IPS-20b (cell line): ENCODE measurements around the gene RAB37.
A peak's percentile ranks its signal among the peaks of the same experiment; 100 is the strongest.

Experiments used
- H3K27ac ChIP-seq: one replicate; pipeline ENCODE4 v1.5.1; 2013; ENCODE audit warnings: low read length
- H3K27me3 ChIP-seq: 2 replicates; pipeline ENCODE4 v1.6.1; 2013; ENCODE audit warnings: mild to moderate bottlenecking, low read length, inconsistent platforms; ENCODE audit not compliant: insufficient read depth
- H3K36me3 ChIP-seq: 2 replicates; pipeline ENCODE4 v1.6.1; 2013; ENCODE audit warnings: low read depth, mild to moderate bottlenecking, inconsistent platforms, low read length, moderate library complexity; ENCODE audit not compliant: insufficient read depth
- H3K4me1 ChIP-seq: 2 replicates; pipeline ENCODE4 v1.6.1; 2013; ENCODE audit warnings: mild to moderate bottlenecking, control low read depth, inconsistent platforms, low read length, moderate library complexity; ENCODE audit not compliant: insufficient read depth
- H3K4me3 ChIP-seq: 2 replicates; pipeline ENCODE4 v1.5.1; 2013; ENCODE audit warnings: mild to moderate bottlenecking, low read length, inconsistent platforms
- H3K9ac ChIP-seq: 2 replicates; pipeline ENCODE4 v1.6.1; 2013; ENCODE audit warnings: low read depth, mild to moderate bottlenecking, inconsistent platforms, low read length, moderate library complexity
- H3K9me3 ChIP-seq: 2 replicates; pipeline ENCODE4 v1.6.1; 2013; ENCODE audit warnings: mild to moderate bottlenecking, low read depth, low read length, inconsistent platforms; ENCODE audit not compliant: insufficient read depth

RAB37 gene

GRCh38 chr17:74776044-74776962 lies 39.2 kb downstream of the RAB37 start, which contains the start of gene NAT9:
TSS of gene NAT9 (minus strand) at chr17:74776345. CDS start at chr17:74775698, 647 bp downstream.
- Histone ChIP-seq H3K4me3 (peak within 1 kb of the TSS; percentile 93), H3K36me3 (peaks cover 40% of the 10 kb centered on the region), H3K9me3 (no peaks in the 10 kb centered on the region), H3K9ac (peak within 1 kb of the TSS; percentile 92), H3K27ac (no peak within 1 kb of the TSS), H3K4me1 (no peaks in the 10 kb centered on the region), H3K27me3 (no peaks in the 10 kb centered on the region)

- peak overlapping the region; percentile 93 for H3K4me3 ChIP-seq
- H3K36me3 ChIP-seq = peaks cover 33% of the 10 kb centered on the region
- H3K4me1 ChIP-seq = no peaks in the 10 kb centered on the region
- no peaks in the 10 kb centered on the region for H3K9me3 ChIP-seq
- no peaks in the 10 kb centered on the region for H3K27me3 ChIP-seq
- H3K9ac ChIP-seq = peak overlapping the region; percentile 92
- H3K27ac ChIP-seq = no peak overlapping the region
Observed at GRCh38 chr17:74776990-74777389, 39.9 kb downstream of the RAB37 start.

DNA sequence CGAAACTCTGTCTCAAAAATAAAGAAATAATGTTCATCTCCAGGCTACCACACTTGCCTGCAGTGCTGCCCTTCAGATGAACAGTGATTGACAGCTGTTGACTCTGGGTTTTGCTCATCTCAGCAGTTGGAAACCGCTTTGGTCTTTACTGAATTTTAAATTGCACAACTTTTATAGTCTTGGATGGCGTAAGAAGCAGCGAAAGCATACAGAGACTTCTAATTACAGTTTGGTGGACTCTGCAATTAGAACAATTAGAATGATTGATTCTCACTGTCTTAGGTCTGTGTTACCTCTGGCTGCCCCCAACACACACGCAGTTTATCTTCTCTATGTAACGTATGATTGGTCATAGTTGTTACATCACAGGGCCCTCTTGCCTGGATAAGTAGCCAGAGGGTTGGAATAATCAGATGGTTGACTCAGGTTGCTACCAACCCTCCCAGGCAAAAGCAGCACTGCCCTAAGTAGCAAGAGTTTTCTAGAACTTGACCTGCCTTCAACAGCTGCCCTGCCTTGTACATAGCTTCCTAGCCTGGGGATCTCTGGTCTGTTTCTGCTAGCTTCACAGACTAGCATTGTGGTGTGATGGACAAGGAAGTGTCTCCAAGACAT lies 41.0 kb downstream of the RAB37 start:
- H3K9ac ChIP-seq = no peak overlapping the region
- no peaks in the 10 kb centered on the region for H3K9me3 ChIP-seq
- no peak overlapping the region for H3K4me3 ChIP-seq
- no peak overlapping the region for H3K27ac ChIP-seq
- no peaks in the 10 kb centered on the region for H3K27me3 ChIP-seq
- H3K36me3 ChIP-seq = peaks cover 31% of the 10 kb centered on the region
- H3K4me1 ChIP-seq = peaks cover under 1% of the 10 kb centered on the region; the same call in 1 of the 2 replicates

GRCh38 chr17:74778960-74779359 lies 41.9 kb downstream of the RAB37 start:
- H3K27ac ChIP-seq = no peak overlapping the region
- H3K9me3 ChIP-seq = no peaks in the 10 kb centered on the region
- no peaks in the 10 kb centered on the region for H3K27me3 ChIP-seq
- no peak overlapping the region for H3K4me3 ChIP-seq
- peaks cover 22% of the 10 kb centered on the region for H3K36me3 ChIP-seq
- H3K9ac ChIP-seq = no peak overlapping the region
- H3K4me1 ChIP-seq = peaks cover 5% of the 10 kb centered on the region; the same call in 1 of the 2 replicates

DNA sequence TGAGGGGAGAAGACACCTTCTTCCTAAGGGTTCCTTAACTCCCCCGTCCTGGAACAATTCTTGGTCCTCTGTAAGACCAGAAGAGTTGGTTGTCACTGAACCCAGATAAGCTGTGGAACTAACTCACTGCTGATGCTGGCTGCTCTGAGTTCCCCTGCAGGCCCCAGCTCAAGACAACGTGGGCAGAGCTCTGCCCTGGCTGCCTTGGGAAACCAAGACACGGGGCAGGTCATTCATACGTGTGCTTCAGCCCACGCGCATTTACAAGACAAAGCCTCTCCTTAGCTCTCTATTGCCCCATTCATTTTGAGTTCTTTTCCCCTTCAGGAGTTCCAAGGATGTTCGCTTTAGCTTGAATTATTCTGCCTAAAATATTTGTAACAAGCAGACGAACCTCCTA lies 42.4 kb downstream of the RAB37 start:
- Histone ChIP-seq H3K27me3 (no peaks in the 10 kb centered on the region), H3K4me3 (no peak overlapping the region), H3K27ac (no peak overlapping the region), H3K9me3 (no peaks in the 10 kb centered on the region), H3K36me3 (peaks cover 19% of the 10 kb centered on the region; the same call in 1 of the 2 replicates), H3K9ac (no peak overlapping the region), H3K4me1 (peaks cover 6% of the 10 kb centered on the region; the same call in 1 of the 2 replicates)

GRCh38 chr17:74779948-74780400 lies 42.9 kb downstream of the RAB37 start:
- Histone ChIP-seq H3K4me1 (peaks cover 6% of the 10 kb centered on the region; the same call in 1 of the 2 replicates), H3K27me3 (no peaks in the 10 kb centered on the region), H3K9me3 (no peaks in the 10 kb centered on the region), H3K36me3 (peaks cover 21% of the 10 kb centered on the region; the same call in 1 of the 2 replicates), H3K9ac (no peak overlapping the region), H3K27ac (no peak overlapping the region), H3K4me3 (no peak overlapping the region)

- Histone ChIP-seq H3K27ac (no peak overlapping the region), H3K27me3 (no peaks in the 10 kb centered on the region), H3K4me3 (no peak overlapping the region), H3K4me1 (peaks cover 6% of the 10 kb centered on the region; the same call in 1 of the 2 replicates), H3K9me3 (no peaks in the 10 kb centered on the region), H3K9ac (no peak overlapping the region), H3K36me3 (peaks cover 28% of the 10 kb centered on the region; the same call in 1 of the 2 replicates)
Observed at GRCh38 chr17:74780443-74781238, 43.6 kb downstream of the RAB37 start.

- no peaks in the 10 kb centered on the region for H3K27me3 ChIP-seq
- H3K4me3 ChIP-seq = no peak overlapping the region
- no peaks in the 10 kb centered on the region for H3K9me3 ChIP-seq
- H3K36me3 ChIP-seq = peaks cover 35% of the 10 kb centered on the region; the same call in 1 of the 2 replicates
- no peak overlapping the region for H3K9ac ChIP-seq
- no peak overlapping the region for H3K27ac ChIP-seq
- peaks cover 6% of the 10 kb centered on the region; the same call in 1 of the 2 replicates for H3K4me1 ChIP-seq
Observed at GRCh38 chr17:74782571-74782970, 45.5 kb downstream of the RAB37 start.

DNA sequence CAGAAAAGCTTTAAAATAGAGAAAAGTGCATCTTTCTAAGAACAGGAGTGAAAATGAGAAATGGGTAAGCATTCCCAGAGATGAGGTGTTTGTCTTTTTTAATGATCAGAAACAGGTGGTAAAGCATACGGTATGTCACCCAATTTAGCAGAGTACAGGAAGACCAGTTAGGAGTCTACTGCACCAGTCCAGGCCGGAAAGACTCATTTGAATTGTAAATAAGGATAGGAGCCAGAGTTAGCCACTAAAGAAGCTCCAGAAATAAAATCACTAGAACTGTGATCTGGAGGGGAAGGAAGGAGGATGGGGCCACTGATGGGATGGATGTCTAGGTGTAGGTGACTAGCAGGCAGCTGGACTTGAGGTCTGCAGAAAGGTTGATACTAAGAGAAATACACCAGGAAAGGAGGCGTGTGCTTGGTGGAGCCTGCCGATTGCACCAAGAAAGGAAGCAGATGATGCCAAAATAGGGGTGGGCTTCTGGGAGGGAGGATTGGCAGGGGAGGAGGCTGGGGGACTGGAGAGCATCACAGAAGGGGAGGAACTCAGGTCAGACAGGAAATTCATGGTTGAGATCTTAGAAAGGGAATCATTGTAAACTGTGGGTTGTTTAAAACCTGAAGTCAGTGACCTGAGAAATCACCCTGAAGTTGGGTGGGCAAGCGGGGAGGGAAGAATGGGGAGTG lies 47.2 kb downstream of the RAB37 start:
- Histone ChIP-seq H3K9ac (no peak overlapping the region; the same call in 1 of the 2 replicates), H3K4me3 (no peak overlapping the region), H3K4me1 (peaks cover 6% of the 10 kb centered on the region; the same call in 1 of the 2 replicates), H3K27ac (no peak overlapping the region), H3K9me3 (no peaks in the 10 kb centered on the region), H3K27me3 (no peaks in the 10 kb centered on the region), H3K36me3 (peaks cover 41% of the 10 kb centered on the region; the same call in 1 of the 2 replicates)

DNA sequence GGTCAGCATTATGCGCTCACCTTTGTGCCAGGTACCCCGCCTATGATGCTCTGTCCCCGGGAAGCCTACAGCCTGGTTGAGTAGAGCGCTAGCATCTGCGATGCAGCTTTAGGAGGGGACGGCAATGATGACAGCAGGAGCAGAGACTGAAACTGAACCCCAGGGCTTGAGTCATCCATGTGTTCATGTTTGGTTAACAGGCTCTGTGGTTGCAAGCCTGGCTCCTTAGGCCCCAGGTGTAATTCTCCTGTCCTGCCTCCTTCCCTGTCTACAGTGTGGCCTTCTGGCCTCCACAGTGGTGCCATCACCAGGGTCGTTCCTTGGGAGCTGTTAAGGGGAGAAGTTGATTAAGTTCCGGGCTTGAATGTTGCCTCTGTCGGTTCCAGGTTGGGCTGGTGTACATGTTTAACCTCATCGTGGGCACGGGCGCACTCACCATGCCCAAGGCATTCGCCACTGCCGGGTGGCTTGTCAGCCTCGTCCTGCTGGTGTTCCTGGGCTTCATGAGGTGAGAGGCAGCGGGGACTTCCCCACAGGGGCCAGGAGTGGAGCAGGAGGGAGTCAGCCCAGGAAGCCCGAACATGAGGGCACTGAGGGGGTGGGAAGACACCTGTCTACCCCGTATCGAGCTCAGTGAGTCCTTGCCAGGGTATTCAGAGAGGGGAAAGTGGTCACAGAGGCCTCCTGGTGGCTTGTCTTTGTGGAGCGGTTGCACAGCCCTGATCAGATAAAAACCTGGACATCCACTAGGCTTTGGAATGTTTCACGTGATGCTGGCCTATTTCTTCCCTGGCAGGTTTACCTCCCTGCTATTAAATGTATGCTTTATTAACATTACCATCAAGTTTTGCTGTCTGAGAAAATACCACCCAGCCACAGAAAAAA lies 48.3 kb downstream of the RAB37 start:
- peaks cover 41% of the 10 kb centered on the region; the same call in 1 of the 2 replicates for H3K36me3 ChIP-seq
- H3K4me3 ChIP-seq = no peak overlapping the region
- no peak overlapping the region for H3K9ac ChIP-seq
- peaks cover 6% of the 10 kb centered on the region; the same call in 1 of the 2 replicates for H3K4me1 ChIP-seq
- no peak overlapping the region for H3K27ac ChIP-seq
- H3K9me3 ChIP-seq = no peaks in the 10 kb centered on the region
- no peaks in the 10 kb centered on the region for H3K27me3 ChIP-seq
